ENCODE measurements around the gene HIPK2. TPM values are rescaled to one million over a fixed set of nuclear protein-coding genes. Genes with fewer than 3 reads are reported as not detected.

HIPK2 gene
- total and polyA plus RNA-seq, 2 experiments from 2014 or later, result 7.3 to 16.9 TPM

GRCh38 chr7:139592801-139593461 is 184.9 kb downstream of the HIPK2 start:
- no peaks in the 10 kb centered on the region for H3K9me2 ChIP-seq (ENCODE audit: insufficient read depth)
- no peak overlapping the region for H3K27ac ChIP-seq (ENCODE audit: low read depth)
- ATAC-seq, result no peak
- Mint-ChIP-seq H3K27ac (no peak overlapping the region), H3K27me3 (ENCODE audit: insufficient read depth, low read depth, poor library complexity) (peaks cover 2% of the 10 kb centered on the region), H3K36me3 (ENCODE audit: low read depth) (peaks cover 7% of the 10 kb centered on the region; the same call in 2 of the 3 replicates), H3K4me3 (no peak overlapping the region), H3K4me1 (no peaks in the 10 kb centered on the region), H3K9me3 (no peaks in the 10 kb centered on the region)
- H3F3A ChIP-seq (replicated peaks; ENCODE audit: low read depth), result no peaks in the 10 kb centered on the region
- TF ChIP-seq CREB1 (CRISPR knock-in tag; IDR thresholded peaks at IDR 0.05; ENCODE audit: low read depth), result no peak
- TF ChIP-seq ZNF462 (CRISPR knock-in tag; IDR thresholded peaks at IDR 0.05), result no peak
- TF ChIP-seq EZH2 (IDR thresholded peaks at IDR 0.05; ENCODE audit: low read depth, unreplicated experiment), result no peak
- no peak for TF ChIP-seq STAT1 (IDR thresholded peaks at IDR 0.05; ENCODE audit: unreplicated experiment)
- no peak for TF ChIP-seq EZH2phosphoT487 (IDR thresholded peaks at IDR 0.05; ENCODE audit: unreplicated experiment)
- TF ChIP-seq REST (IDR thresholded peaks at IDR 0.05; ENCODE audit: unreplicated experiment), result no peak
- TF ChIP-seq ETS1 (IDR thresholded peaks at IDR 0.05), result no peak
- TF ChIP-seq ZNF331 (CRISPR knock-in tag; IDR thresholded peaks at IDR 0.05; ENCODE audit: low read depth), result no peak
- TF ChIP-seq POLR2AphosphoS5 (IDR thresholded peaks at IDR 0.05; ENCODE audit: low read depth), result no peak
- no peak for TF ChIP-seq NANOG (IDR thresholded peaks at IDR 0.05; ENCODE audit: borderline replicate concordance)
- TF ChIP-seq ZNF114 (CRISPR knock-in tag; IDR thresholded peaks at IDR 0.05), result no peak
- TF ChIP-seq JUNB (IDR thresholded peaks at IDR 0.05; ENCODE audit: unreplicated experiment), result no peak
- TF ChIP-seq CTCF (conservative IDR thresholded peaks at IDR 0.05; ENCODE audit: low read depth in 2 of 2), result no peak
- H3K27me3 ChIP-seq (ENCODE audit: insufficient read depth), result no peaks in the 10 kb centered on the region
- no peak for DNase-seq (ENCODE audit: low spot score)
- H3K4me1 ChIP-seq (ENCODE audit: insufficient read depth), result no peaks in the 10 kb centered on the region
- H3K4me2 ChIP-seq, result no peak overlapping the region
- no peaks in the 10 kb centered on the region for H3K79me2 ChIP-seq (replicated peaks; ENCODE audit: insufficient read depth)
- no peak overlapping the region for H2AFZ ChIP-seq
- H3K4me3 ChIP-seq, result no peak overlapping the region
- H3K36me3 ChIP-seq (ENCODE audit: insufficient read depth), result no peaks in the 10 kb centered on the region
- H4K20me1 ChIP-seq (replicated peaks; ENCODE audit: insufficient read depth), result no peaks in the 10 kb centered on the region

All from GM23338 (cell line).